Measurements from ENCODE around the gene PHACTR1.

The PHACTR1 gene

DNA sequence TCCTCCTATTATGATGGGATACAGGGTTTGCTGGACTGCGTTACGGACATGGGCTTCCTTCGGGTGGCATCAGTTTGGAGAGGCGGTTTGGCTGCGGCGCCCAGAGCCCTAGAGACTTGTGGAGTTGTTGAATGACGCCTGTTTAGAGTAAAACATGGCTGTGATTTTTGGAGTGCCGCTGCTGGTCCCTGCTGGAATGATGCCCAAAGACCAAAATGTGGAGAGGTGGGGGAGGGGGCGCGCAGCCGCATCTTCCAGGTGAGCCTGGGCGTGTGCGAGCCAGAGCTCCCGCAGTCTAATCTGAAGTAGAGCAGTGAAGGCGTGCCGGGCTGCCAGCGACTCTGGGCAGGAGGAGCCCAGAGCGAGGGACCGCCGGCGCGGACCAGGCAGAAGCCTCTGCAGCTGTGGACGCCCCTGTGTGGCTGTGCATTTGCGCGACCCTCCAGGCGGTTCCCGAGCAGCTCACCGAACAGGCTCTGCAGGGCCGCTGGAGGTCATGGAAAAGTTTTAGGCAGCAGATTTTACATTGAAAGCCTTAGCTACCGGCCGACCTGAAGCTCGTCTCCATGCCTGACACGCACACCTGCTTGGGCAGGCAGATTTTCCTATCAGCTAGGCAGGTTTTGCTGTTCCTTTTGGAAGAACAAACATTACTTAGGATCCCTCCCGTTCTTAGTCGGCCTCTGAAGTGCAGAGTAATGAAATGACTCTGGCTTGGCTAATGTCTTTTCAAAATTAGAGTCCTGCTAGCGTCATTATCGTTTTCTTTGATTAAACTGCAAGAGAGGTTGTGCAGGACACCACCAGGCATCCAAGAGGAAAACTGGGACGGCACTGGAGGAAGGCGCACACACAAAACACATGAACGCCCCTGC, 298.2 kb downstream of the PHACTR1 start:
- Histone ChIP-seq H2BK120ac (ENCODE audit: low read depth, low read length) (no peak overlapping the region), H3K23ac (ENCODE audit: low read depth, low read length, poor library complexity) (no peak overlapping the region), H3K79me1 (ENCODE audit: low read depth, low read length) (no peaks in the 10 kb centered on the region), H3K4me3 (ENCODE audit: low read length in 2 of 2) (peak overlapping the region in 1 of 2 donors; percentile 60), H3K36me3 (replicated peaks in 1 of 2; ENCODE audit: control insufficient read depth in 2 of 2, insufficient read depth in 2 of 2, low read length in 2 of 2) (no peaks in the 10 kb centered on the region), H3K9me3 (replicated peaks in 1 of 2; ENCODE audit: control insufficient read depth in 2 of 2, insufficient read depth in 1 of 2, low read depth in 1 of 2, low read length in 2 of 2) (peaks cover 0 to 2% of the 10 kb centered on the region in 2 donors), H2AFZ (ENCODE audit: low read length) (no peak overlapping the region), H2AK5ac (ENCODE audit: low read depth, low read length) (no peak overlapping the region), H3K27ac (replicated peaks; ENCODE audit: low read length) (no peak overlapping the region), H2BK5ac (ENCODE audit: low read length) (no peak overlapping the region), H3K9ac (ENCODE audit: low read depth, low read length, poor library complexity) (peak overlapping the region; percentile 40), H4K8ac (ENCODE audit: low read depth, low read length) (no peak overlapping the region), H3K18ac (ENCODE audit: low read length) (peak overlapping the region; percentile 83), H3K4me1 (ENCODE audit: control insufficient read depth in 2 of 2, insufficient read depth in 1 of 2, low read depth in 1 of 2, low read length in 2 of 2) (peaks cover 3 to 12% of the 10 kb centered on the region in 2 donors), H3K4me2 (ENCODE audit: insufficient read depth, low read length, poor library complexity, severe bottlenecking) (peak overlapping the region; percentile 95), H2BK15ac (ENCODE audit: low read length) (no peak overlapping the region), H3K14ac (ENCODE audit: low read length) (no peak overlapping the region), H3K4ac (ENCODE audit: low read length) (no peak overlapping the region), H2BK12ac (ENCODE audit: low read length) (no peak overlapping the region), H3K27me3 (ENCODE audit: control insufficient read depth in 3 of 3, insufficient read depth in 3 of 3, low read depth in 1 of 3, low read length in 3 of 3) (peaks cover 13 to 71% (median 44%) of the 10 kb centered on the region in 3 experiments), H4K91ac (ENCODE audit: low read depth, low read length, poor library complexity) (no peak overlapping the region)
- no CpG with 5 or more reads among the region's 40 CpGs for WGBS, 2 donors (ENCODE audit: extremely low coverage in 2 of 2, insufficient read length in 2 of 2, insufficient replicate concordance in 1 of 2)
- DNase-seq (ENCODE audit: low spot score) = no peak

DNA sequence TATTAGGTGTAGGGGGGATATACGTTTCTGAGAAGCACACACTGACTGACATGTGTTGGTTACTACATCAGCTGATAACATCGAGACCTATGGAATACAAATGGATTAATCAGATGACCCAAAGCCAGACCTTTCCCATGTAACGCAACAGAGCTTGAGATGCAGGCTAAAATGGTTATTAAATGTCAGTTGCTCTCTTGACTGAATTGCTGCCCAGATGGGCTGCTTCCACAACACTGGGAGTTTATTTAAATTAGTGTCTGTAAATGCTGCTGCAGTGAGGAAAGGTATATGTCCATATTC, 298.8 kb downstream of the PHACTR1 start:
- Histone ChIP-seq H3K27me3 (ENCODE audit: control insufficient read depth in 3 of 3, insufficient read depth in 3 of 3, low read depth in 1 of 3, low read length in 3 of 3) (peaks cover 13 to 71% (median 44%) of the 10 kb centered on the region in 3 experiments), H2BK120ac (ENCODE audit: low read depth, low read length) (no peak overlapping the region), H3K4ac (ENCODE audit: low read length) (no peak overlapping the region), H2AFZ (ENCODE audit: low read length) (no peak overlapping the region), H3K4me1 (ENCODE audit: control insufficient read depth in 2 of 2, insufficient read depth in 1 of 2, low read depth in 1 of 2, low read length in 2 of 2) (peaks cover 3 to 12% of the 10 kb centered on the region in 2 donors), H3K79me1 (ENCODE audit: low read depth, low read length) (no peaks in the 10 kb centered on the region), H4K91ac (ENCODE audit: low read depth, low read length, poor library complexity) (no peak overlapping the region), H3K4me3 (ENCODE audit: low read length in 2 of 2) (no peak overlapping the region), H2BK5ac (ENCODE audit: low read length) (no peak overlapping the region), H3K18ac (ENCODE audit: low read length) (no peak overlapping the region), H2AK5ac (ENCODE audit: low read depth, low read length) (no peak overlapping the region), H3K27ac (replicated peaks; ENCODE audit: low read length) (no peak overlapping the region), H3K9ac (ENCODE audit: low read depth, low read length, poor library complexity) (no peak overlapping the region), H3K14ac (ENCODE audit: low read length) (no peak overlapping the region), H3K23ac (ENCODE audit: low read depth, low read length, poor library complexity) (no peak overlapping the region), H3K36me3 (replicated peaks in 1 of 2; ENCODE audit: control insufficient read depth in 2 of 2, insufficient read depth in 2 of 2, low read length in 2 of 2) (no peaks in the 10 kb centered on the region), H2BK12ac (ENCODE audit: low read length) (no peak overlapping the region), H4K8ac (ENCODE audit: low read depth, low read length) (no peak overlapping the region), H3K4me2 (ENCODE audit: insufficient read depth, low read length, poor library complexity, severe bottlenecking) (no peak overlapping the region), H2BK15ac (ENCODE audit: low read length) (no peak overlapping the region), H3K9me3 (replicated peaks in 1 of 2; ENCODE audit: control insufficient read depth in 2 of 2, insufficient read depth in 1 of 2, low read depth in 1 of 2, low read length in 2 of 2) (peaks cover 0 to 2% of the 10 kb centered on the region in 2 donors)
- no CpG with 5 or more reads among the region's 3 CpGs for WGBS, 2 donors (ENCODE audit: extremely low coverage in 2 of 2, insufficient read length in 2 of 2, insufficient replicate concordance in 1 of 2)
- DNase-seq (ENCODE audit: low spot score) = no peak

DNA sequence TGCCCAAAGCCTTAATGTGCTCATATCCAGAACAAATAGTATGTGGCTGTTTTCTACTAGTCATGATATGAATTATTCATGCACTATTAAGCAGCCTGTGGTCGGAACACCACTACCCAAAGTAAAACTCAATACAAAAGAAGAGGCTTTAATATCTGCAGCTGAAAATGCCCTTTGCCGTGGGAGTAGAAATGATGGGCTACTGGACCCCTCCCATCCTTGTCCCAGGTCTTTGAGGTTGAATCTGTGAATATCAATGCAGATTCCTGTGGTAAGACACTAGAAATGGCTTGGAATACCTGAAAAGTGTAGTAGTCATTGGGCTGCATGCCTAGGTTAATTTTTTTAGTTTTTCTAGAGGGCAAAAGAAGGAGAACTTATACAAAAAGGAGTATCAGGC, 308.0 kb downstream of the PHACTR1 start:
- H3K4me2 ChIP-seq (ENCODE audit: insufficient read depth, low read length, poor library complexity, severe bottlenecking) = no peak overlapping the region
- no CpG with 5 or more reads among the region's 2 CpGs for WGBS, 2 donors (ENCODE audit: extremely low coverage in 2 of 2, insufficient read length in 2 of 2, insufficient replicate concordance in 1 of 2)

DNA sequence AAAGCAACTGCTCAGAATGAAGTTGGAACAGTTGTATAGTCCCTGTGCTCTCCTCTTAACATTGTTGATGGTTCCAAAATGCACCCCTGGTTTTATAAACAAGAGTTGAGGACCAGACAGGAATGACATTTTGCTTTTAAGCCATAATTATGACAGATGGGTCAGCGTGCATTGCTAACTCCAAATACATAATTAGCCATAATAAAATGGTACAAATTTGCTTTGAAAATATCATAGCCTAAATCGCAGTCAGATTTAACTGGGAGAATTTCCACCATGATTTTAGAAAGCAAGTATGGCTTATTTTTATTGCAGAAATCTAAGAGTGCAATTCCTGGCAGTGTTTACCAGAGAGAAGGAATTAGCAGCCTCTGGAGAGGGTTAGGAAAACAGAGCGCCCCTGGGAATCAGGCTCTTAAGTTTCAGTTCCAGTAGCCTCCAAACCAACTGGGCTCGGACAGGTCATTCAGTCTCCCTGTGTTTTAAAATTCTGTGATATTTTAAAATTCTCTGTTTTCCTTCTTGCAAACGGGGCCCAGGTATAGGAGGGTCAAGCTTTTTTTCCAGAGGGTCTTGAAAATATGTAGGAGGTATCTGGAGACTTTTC, 309.4 kb downstream of the PHACTR1 start:
- no peak overlapping the region for H4K91ac ChIP-seq (ENCODE audit: low read depth, low read length, poor library complexity)
- H3K79me1 ChIP-seq (ENCODE audit: low read depth, low read length) = no peaks in the 10 kb centered on the region
- H3K36me3 ChIP-seq (replicated peaks in 1 of 2; ENCODE audit: control insufficient read depth in 2 of 2, insufficient read depth in 2 of 2, low read length in 2 of 2) = no peaks in the 10 kb centered on the region
- no peaks in the 10 kb centered on the region for H3K27me3 ChIP-seq (ENCODE audit: control insufficient read depth in 3 of 3, insufficient read depth in 3 of 3, low read depth in 1 of 3, low read length in 3 of 3)
- H3K18ac ChIP-seq (ENCODE audit: low read length) = no peak overlapping the region
- H3K4ac ChIP-seq (ENCODE audit: low read length) = no peak overlapping the region
- peaks cover 0 to 4% of the 10 kb centered on the region in 2 donors for H3K4me1 ChIP-seq (ENCODE audit: control insufficient read depth in 2 of 2, insufficient read depth in 1 of 2, low read depth in 1 of 2, low read length in 2 of 2)
- no peak overlapping the region for H3K27ac ChIP-seq (replicated peaks; ENCODE audit: low read length)
- H3K9ac ChIP-seq (ENCODE audit: low read depth, low read length, poor library complexity) = no peak overlapping the region
- no peak overlapping the region for H3K23ac ChIP-seq (ENCODE audit: low read depth, low read length, poor library complexity)
- no peak overlapping the region for H3K14ac ChIP-seq (ENCODE audit: low read length)
- H3K4me3 ChIP-seq (ENCODE audit: low read length in 2 of 2) = no peak overlapping the region
- H2BK5ac ChIP-seq (ENCODE audit: low read length) = no peak overlapping the region
- H2BK15ac ChIP-seq (ENCODE audit: low read length) = no peak overlapping the region
- no peak overlapping the region for H2BK120ac ChIP-seq (ENCODE audit: low read depth, low read length)
- H3K4me2 ChIP-seq (ENCODE audit: insufficient read depth, low read length, poor library complexity, severe bottlenecking) = no peak overlapping the region
- no CpG with 5 or more reads among the region's 5 CpGs for WGBS, 2 donors (ENCODE audit: extremely low coverage in 2 of 2, insufficient read length in 2 of 2, insufficient replicate concordance in 1 of 2)
- H2AK5ac ChIP-seq (ENCODE audit: low read depth, low read length) = no peak overlapping the region
- H2BK12ac ChIP-seq (ENCODE audit: low read length) = no peak overlapping the region
- no peak for DNase-seq (ENCODE audit: low spot score)
- H4K8ac ChIP-seq (ENCODE audit: low read depth, low read length) = no peak overlapping the region
- no peak overlapping the region for H2AFZ ChIP-seq (ENCODE audit: low read length)
- H3K9me3 ChIP-seq (replicated peaks in 1 of 2; ENCODE audit: control insufficient read depth in 2 of 2, insufficient read depth in 1 of 2, low read depth in 1 of 2, low read length in 2 of 2) = peaks cover 0 to 2% of the 10 kb centered on the region in 2 donors

More for the DNA sequence above, 308.0 kb downstream of the PHACTR1 start:
- H3K79me1 ChIP-seq (ENCODE audit: low read depth, low read length) = no peaks in the 10 kb centered on the region
- peaks cover 0 to 2% of the 10 kb centered on the region in 2 donors for H3K9me3 ChIP-seq (replicated peaks in 1 of 2; ENCODE audit: control insufficient read depth in 2 of 2, insufficient read depth in 1 of 2, low read depth in 1 of 2, low read length in 2 of 2)
- no peak overlapping the region for H3K14ac ChIP-seq (ENCODE audit: low read length)
- H2BK120ac ChIP-seq (ENCODE audit: low read depth, low read length) = no peak overlapping the region
- H2BK15ac ChIP-seq (ENCODE audit: low read length) = no peak overlapping the region
- H3K27me3 ChIP-seq (ENCODE audit: control insufficient read depth in 3 of 3, insufficient read depth in 3 of 3, low read depth in 1 of 3, low read length in 3 of 3) = no peaks in the 10 kb centered on the region
- DNase-seq (ENCODE audit: low spot score) = no peak
- no peak overlapping the region for H3K9ac ChIP-seq (ENCODE audit: low read depth, low read length, poor library complexity)
- H3K36me3 ChIP-seq (replicated peaks in 1 of 2; ENCODE audit: control insufficient read depth in 2 of 2, insufficient read depth in 2 of 2, low read length in 2 of 2) = no peaks in the 10 kb centered on the region
- H3K4me1 ChIP-seq (ENCODE audit: control insufficient read depth in 2 of 2, insufficient read depth in 1 of 2, low read depth in 1 of 2, low read length in 2 of 2) = peaks cover 0 to 4% of the 10 kb centered on the region in 2 donors
- no peak overlapping the region for H4K91ac ChIP-seq (ENCODE audit: low read depth, low read length, poor library complexity)
- no peak overlapping the region for H3K18ac ChIP-seq (ENCODE audit: low read length)
- H4K8ac ChIP-seq (ENCODE audit: low read depth, low read length) = no peak overlapping the region
- H2AFZ ChIP-seq (ENCODE audit: low read length) = no peak overlapping the region
- H3K23ac ChIP-seq (ENCODE audit: low read depth, low read length, poor library complexity) = no peak overlapping the region
- H3K4ac ChIP-seq (ENCODE audit: low read length) = no peak overlapping the region
- H2AK5ac ChIP-seq (ENCODE audit: low read depth, low read length) = no peak overlapping the region
- H2BK12ac ChIP-seq (ENCODE audit: low read length) = no peak overlapping the region
- H2BK5ac ChIP-seq (ENCODE audit: low read length) = no peak overlapping the region
- H3K4me3 ChIP-seq (ENCODE audit: low read length in 2 of 2) = no peak overlapping the region
- H3K27ac ChIP-seq (replicated peaks; ENCODE audit: low read length) = no peak overlapping the region
